Hepatic stellate cell (primary cell): Measurements from ENCODE around the gene ARMH1.
"Not testable (repeated sequence)": the region's sequence is repeated elsewhere in the genome, so short reads cannot be mapped to it uniquely, and the experiment has no call there.

Experiments used
- DNase-seq: peaks from one replicate; pipeline ENCODE4 v3.0.0; 2011; ENCODE audit warnings: low spot score

Gene ARMH1

GRCh38 chr1:44695671-44696070 lies 21.2 kb downstream of the ARMH1 start:
- DNase-seq = no peak

GRCh38 chr1:44696101-44696500 lies 21.6 kb downstream of the ARMH1 start:
- DNase-seq = no peak

GRCh38 chr1:44696789-44697345 lies 22.4 kb downstream of the ARMH1 start:
- DNase-seq = no peak

GRCh38 chr1:44698138-44698537 lies 23.6 kb downstream of the ARMH1 start:
- no peak for DNase-seq

- not testable (repeated sequence) for DNase-seq
These were observed 24.9 kb downstream of the ARMH1 start for GRCh38 chr1:44699375-44699774.

GRCh38 chr1:44700573-44700972 lies 26.1 kb downstream of the ARMH1 start:
- DNase-seq = no peak

- no peak for DNase-seq
These were observed 26.6 kb downstream of the ARMH1 start for GRCh38 chr1:44701141-44701573.

- no peak for DNase-seq
These were observed 31.0 kb downstream of the ARMH1 start for GRCh38 chr1:44705470-44705869.

GRCh38 chr1:44705938-44706337 lies 31.4 kb downstream of the ARMH1 start:
- no peak for DNase-seq

- DNase-seq = peak; percentile 88
These were observed 32.8 kb downstream of the ARMH1 start for GRCh38 chr1:44707112-44707881.

- peak; percentile 58 for DNase-seq
These were observed 33.7 kb downstream of the ARMH1 start for GRCh38 chr1:44707959-44708831.

- no peak for DNase-seq
These were observed 38.8 kb downstream of the ARMH1 start for GRCh38 chr1:44713321-44713781.

- DNase-seq = no peak
These were observed 40.0 kb downstream of the ARMH1 start for GRCh38 chr1:44714532-44714931.

- peak; percentile 79 for DNase-seq
These were observed 40.5 kb downstream of the ARMH1 start for GRCh38 chr1:44714944-44715571.

- no peak for DNase-seq
These were observed 42.6 kb downstream of the ARMH1 start for GRCh38 chr1:44717156-44717555.

- no peak for DNase-seq
These were observed 43.1 kb downstream of the ARMH1 start for GRCh38 chr1:44717653-44718052.

GRCh38 chr1:44718091-44718490 lies 43.6 kb downstream of the ARMH1 start:
- no peak for DNase-seq

- DNase-seq = no peak
These were observed 44.8 kb downstream of the ARMH1 start for GRCh38 chr1:44719318-44719717.

- no peak for DNase-seq
These were observed 45.8 kb downstream of the ARMH1 start for GRCh38 chr1:44720281-44720680.

- peak; percentile 69 for DNase-seq
These were observed 47.2 kb downstream of the ARMH1 start for GRCh38 chr1:44721485-44722361.

- no peak for DNase-seq
These were observed 48.5 kb downstream of the ARMH1 start for GRCh38 chr1:44723064-44723463.
